ENCODE measurements around the gene NIPBL. TPM values are rescaled to one million over a fixed set of nuclear protein-coding genes. Genes with fewer than 3 reads are reported as not detected.

Gene NIPBL
- total RNA-seq, 1 experiment from 2014 or later: 124 TPM

- intact Hi-C loops (cut with micrococcal nuclease; ENCODE audit: unreplicated experiment): no loop called here
- ChIA-PET POLR2A (ENCODE audit: unreplicated experiment) (interaction anchor here (0.6 kb wide), 1 partner anchor 222 kb away, joined by 5 read pairs; no protein-coding TSS in a partner anchor), CTCF (interaction anchor here (0.6 to 0.8 kb wide), 2 partner anchors 59 to 66 kb away, joined by 3 read pairs; no protein-coding TSS in a partner anchor)
- no TSS peak for BruUV-seq (replicated peaks)
- Histone ChIP-seq H3K79me2 (ENCODE audit: low read depth) (peaks cover 91% of the 10 kb centered on the region), H3K4me2 (no peak overlapping the region), H3K9me3 (ENCODE audit: insufficient read depth, low read depth) (no peaks in the 10 kb centered on the region), H3K36me3 (ENCODE audit: low read depth) (no peaks in the 10 kb centered on the region), H3K9me2 (ENCODE audit: insufficient read depth) (no peaks in the 10 kb centered on the region), H3K4me1 (replicated peaks; ENCODE audit: insufficient read depth) (peaks cover 17% of the 10 kb centered on the region), H3K4me3 (no peak overlapping the region), H3K27me3 (ENCODE audit: insufficient read depth, low read depth) (no peaks in the 10 kb centered on the region), H3K27ac (no peak overlapping the region), H2AFZ (no peak overlapping the region), H4K20me1 (ENCODE audit: insufficient read depth) (peaks cover 63% of the 10 kb centered on the region), H3F3A (ENCODE audit: insufficient read depth, low read depth) (peaks cover 29% of the 10 kb centered on the region)
- DNase-seq: no peak
- TF ChIP-seq, protein P1, sequence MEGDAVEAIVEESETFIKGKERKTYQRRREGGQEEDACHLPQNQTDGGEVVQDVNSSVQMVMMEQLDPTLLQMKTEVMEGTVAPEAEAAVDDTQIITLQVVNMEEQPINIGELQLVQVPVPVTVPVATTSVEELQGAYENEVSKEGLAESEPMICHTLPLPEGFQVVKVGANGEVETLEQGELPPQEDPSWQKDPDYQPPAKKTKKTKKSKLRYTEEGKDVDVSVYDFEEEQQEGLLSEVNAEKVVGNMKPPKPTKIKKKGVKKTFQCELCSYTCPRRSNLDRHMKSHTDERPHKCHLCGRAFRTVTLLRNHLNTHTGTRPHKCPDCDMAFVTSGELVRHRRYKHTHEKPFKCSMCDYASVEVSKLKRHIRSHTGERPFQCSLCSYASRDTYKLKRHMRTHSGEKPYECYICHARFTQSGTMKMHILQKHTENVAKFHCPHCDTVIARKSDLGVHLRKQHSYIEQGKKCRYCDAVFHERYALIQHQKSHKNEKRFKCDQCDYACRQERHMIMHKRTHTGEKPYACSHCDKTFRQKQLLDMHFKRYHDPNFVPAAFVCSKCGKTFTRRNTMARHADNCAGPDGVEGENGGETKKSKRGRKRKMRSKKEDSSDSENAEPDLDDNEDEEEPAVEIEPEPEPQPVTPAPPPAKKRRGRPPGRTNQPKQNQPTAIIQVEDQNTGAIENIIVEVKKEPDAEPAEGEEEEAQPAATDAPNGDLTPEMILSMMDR (conservative IDR thresholded peaks at IDR 0.05): no peak
- no peak for TF ChIP-seq EZH2 (IDR thresholded peaks at IDR 0.05; ENCODE audit: low read depth)
Measured at GRCh38 chr5:36946101-36946500, 69.5 kb downstream of the NIPBL start.

DNA sequence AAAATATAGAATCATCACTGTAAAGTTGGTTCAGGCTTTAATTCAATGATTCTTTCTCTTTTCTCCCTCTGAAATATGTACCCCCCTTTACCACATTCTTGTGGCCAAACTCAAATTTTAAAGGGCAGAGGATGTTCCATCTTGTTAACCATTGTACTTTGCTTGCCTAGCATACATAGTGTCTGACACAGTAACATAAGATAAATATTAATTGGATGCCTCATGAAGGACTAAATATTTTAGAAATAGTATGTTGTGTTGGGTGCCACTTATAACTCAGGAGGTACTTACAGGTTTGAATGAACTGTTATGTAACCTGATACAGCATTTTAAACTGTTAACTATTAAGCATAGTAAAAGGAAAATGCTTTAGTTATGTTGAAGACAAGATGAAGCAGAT lies 71.5 kb downstream of the NIPBL start:
- peaks cover 62% of the 10 kb centered on the region for H4K20me1 ChIP-seq (ENCODE audit: insufficient read depth)
- peaks cover 30% of the 10 kb centered on the region for H3F3A ChIP-seq (ENCODE audit: insufficient read depth, low read depth)
- no peak overlapping the region for H3K4me2 ChIP-seq
- intact Hi-C loops (cut with micrococcal nuclease; ENCODE audit: unreplicated experiment): no loop called here
- no TSS peak for BruUV-seq (replicated peaks)
- H3K36me3 ChIP-seq (ENCODE audit: low read depth): no peaks in the 10 kb centered on the region
- H2AFZ ChIP-seq: no peak overlapping the region
- DNase-seq: no peak
- H3K27ac ChIP-seq: no peak overlapping the region
- no peaks in the 10 kb centered on the region for H3K9me3 ChIP-seq (ENCODE audit: insufficient read depth, low read depth)
- no peak for TF ChIP-seq EZH2 (IDR thresholded peaks at IDR 0.05; ENCODE audit: low read depth)
- TF ChIP-seq, protein P1 (conservative IDR thresholded peaks at IDR 0.05): no peak
- peaks cover 23% of the 10 kb centered on the region for H3K4me1 ChIP-seq (replicated peaks; ENCODE audit: insufficient read depth)
- H3K79me2 ChIP-seq (ENCODE audit: low read depth): peaks cover 96% of the 10 kb centered on the region
- CTCF ChIA-PET: interaction anchor here (0.5 kb wide), 1 partner anchor 210 kb away, joined by 3 read pairs; no protein-coding TSS in a partner anchor
- H3K9me2 ChIP-seq (ENCODE audit: insufficient read depth): no peaks in the 10 kb centered on the region
- no peaks in the 10 kb centered on the region for H3K27me3 ChIP-seq (ENCODE audit: insufficient read depth, low read depth)
- POLR2A ChIA-PET (ENCODE audit: unreplicated experiment): no interaction called here
- no peak overlapping the region for H3K4me3 ChIP-seq

DNA sequence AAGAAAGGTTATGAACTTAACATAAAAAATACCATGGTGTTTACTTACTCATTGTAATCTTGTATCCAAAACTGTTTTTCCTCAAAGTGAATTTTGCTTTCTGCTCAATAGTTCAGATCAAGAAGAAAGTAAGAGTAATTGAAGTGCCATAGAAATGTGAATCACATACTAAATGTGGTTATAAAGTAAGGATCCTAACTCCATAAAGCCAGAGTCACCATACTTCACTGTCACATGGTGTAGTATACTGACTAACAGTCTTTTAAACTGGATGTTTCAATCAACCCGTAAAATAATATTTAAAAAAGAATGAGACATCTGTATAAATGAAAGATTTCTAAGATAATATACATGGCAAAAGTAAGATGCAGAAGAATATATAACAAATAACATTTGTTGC lies 72.1 kb downstream of the NIPBL start:
- POLR2A ChIA-PET (ENCODE audit: unreplicated experiment): no interaction called here

More for the DNA sequence above, 72.1 kb downstream of the NIPBL start:
- no peaks in the 10 kb centered on the region for H3K9me2 ChIP-seq (ENCODE audit: insufficient read depth)
- no peak for DNase-seq
- H3K4me1 ChIP-seq (replicated peaks; ENCODE audit: insufficient read depth): peaks cover 23% of the 10 kb centered on the region
- no TSS peak for BruUV-seq (replicated peaks)
- no peaks in the 10 kb centered on the region for H3K27me3 ChIP-seq (ENCODE audit: insufficient read depth, low read depth)
- intact Hi-C loops (cut with micrococcal nuclease; ENCODE audit: unreplicated experiment): no loop called here
- no peaks in the 10 kb centered on the region for H3K9me3 ChIP-seq (ENCODE audit: insufficient read depth, low read depth)
- H3K79me2 ChIP-seq (ENCODE audit: low read depth): peaks cover 96% of the 10 kb centered on the region
- no peak overlapping the region for H3K4me2 ChIP-seq
- no peak overlapping the region for H3K27ac ChIP-seq
- H3K36me3 ChIP-seq (ENCODE audit: low read depth): no peaks in the 10 kb centered on the region
- H3K4me3 ChIP-seq: no peak overlapping the region
- TF ChIP-seq, protein P1 (conservative IDR thresholded peaks at IDR 0.05): no peak
- TF ChIP-seq EZH2 (IDR thresholded peaks at IDR 0.05; ENCODE audit: low read depth): no peak
- H3F3A ChIP-seq (ENCODE audit: insufficient read depth, low read depth): peaks cover 25% of the 10 kb centered on the region
- no peak overlapping the region for H2AFZ ChIP-seq
- CTCF ChIA-PET: no interaction called here
- H4K20me1 ChIP-seq (ENCODE audit: insufficient read depth): peaks cover 62% of the 10 kb centered on the region
